Brain microvascular endothelial cell (primary cell): ENCODE measurements around the gene IPPK.

Experiments
- DNase-seq: peaks from one replicate; pipeline ENCODE4 v3.0.0-alpha.2; 2020
- H3K27ac ChIP-seq: fragments of 250-450 bp; sonication (Bioruptor Pico); 2 replicates; pipeline ENCODE4 v1.5.1; 2020; ENCODE audit warnings: mild to moderate bottlenecking, moderate library complexity
- H3K27me3 ChIP-seq: fragments of 250-450 bp; sonication (Bioruptor Pico); replicated peaks from 2 replicates; pipeline ENCODE4 v1.5.1; 2020; ENCODE audit warnings: mild to moderate bottlenecking
- H3K36me3 ChIP-seq: fragments of 250-450 bp; sonication (Bioruptor Pico); replicated peaks from 2 replicates; pipeline ENCODE4 v1.5.1; 2020; ENCODE audit warnings: mild to moderate bottlenecking
- H3K4me3 ChIP-seq: 2 replicates; pipeline ENCODE4 v1.5.1; 2011; ENCODE audit warnings: low read depth, mild to moderate bottlenecking, control low read depth, low read length, moderate library complexity
- in situ Hi-C: cut with HindIII; loops from 2 replicates; pipeline ENCODE4 v1.10.0; 2017; ENCODE audit warnings: low sequenced_read_pairs, low pct_ligation_motif_present
- TF ChIP-seq, protein P1 (sequence below): IDR thresholded peaks from 2 replicates; pipeline ENCODE4 v1.5.1; 2011; ENCODE audit warnings: low read depth, mild to moderate bottlenecking, moderate library complexity, low read length, control low read depth, inconsistent platforms; ENCODE audit errors: missing control alignments

The IPPK gene

DNA sequence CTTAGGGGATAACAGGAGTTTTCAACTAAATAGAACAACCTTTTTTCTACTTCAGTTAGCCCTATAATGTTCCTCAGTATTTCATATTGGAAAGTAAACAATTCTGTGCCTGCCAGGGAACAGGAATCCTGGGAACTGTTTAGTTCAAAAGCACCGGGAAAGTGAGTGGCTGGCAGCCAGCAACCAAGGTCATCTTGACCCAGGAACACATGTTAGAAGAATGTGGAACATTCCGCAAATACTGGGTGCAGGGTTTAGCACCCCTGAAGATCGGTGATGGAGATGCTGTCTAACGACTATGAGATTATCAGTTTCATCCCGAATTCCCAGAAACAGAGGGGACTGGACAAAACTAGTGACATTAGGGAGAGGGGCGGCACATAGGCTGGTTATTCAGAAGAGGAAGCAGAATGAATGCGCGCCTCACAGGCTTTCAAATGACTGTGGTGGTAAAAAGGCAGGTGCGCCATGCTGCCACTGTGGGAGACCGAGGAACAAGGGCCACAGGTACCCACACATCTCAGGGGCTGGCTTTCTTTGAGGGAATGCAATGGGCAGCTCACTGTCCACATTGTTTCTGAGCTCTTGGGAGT lies 51.2 kb downstream of the IPPK start:
- no peak overlapping the region for H3K27ac ChIP-seq
- TF ChIP-seq, protein P1, sequence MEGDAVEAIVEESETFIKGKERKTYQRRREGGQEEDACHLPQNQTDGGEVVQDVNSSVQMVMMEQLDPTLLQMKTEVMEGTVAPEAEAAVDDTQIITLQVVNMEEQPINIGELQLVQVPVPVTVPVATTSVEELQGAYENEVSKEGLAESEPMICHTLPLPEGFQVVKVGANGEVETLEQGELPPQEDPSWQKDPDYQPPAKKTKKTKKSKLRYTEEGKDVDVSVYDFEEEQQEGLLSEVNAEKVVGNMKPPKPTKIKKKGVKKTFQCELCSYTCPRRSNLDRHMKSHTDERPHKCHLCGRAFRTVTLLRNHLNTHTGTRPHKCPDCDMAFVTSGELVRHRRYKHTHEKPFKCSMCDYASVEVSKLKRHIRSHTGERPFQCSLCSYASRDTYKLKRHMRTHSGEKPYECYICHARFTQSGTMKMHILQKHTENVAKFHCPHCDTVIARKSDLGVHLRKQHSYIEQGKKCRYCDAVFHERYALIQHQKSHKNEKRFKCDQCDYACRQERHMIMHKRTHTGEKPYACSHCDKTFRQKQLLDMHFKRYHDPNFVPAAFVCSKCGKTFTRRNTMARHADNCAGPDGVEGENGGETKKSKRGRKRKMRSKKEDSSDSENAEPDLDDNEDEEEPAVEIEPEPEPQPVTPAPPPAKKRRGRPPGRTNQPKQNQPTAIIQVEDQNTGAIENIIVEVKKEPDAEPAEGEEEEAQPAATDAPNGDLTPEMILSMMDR: no peak
- H3K4me3 ChIP-seq: no peak overlapping the region
- DNase-seq: no peak
- H3K27me3 ChIP-seq: no peaks in the 10 kb centered on the region
- H3K36me3 ChIP-seq: peaks cover 55% of the 10 kb centered on the region
- in situ Hi-C loops: no loop called here

DNA sequence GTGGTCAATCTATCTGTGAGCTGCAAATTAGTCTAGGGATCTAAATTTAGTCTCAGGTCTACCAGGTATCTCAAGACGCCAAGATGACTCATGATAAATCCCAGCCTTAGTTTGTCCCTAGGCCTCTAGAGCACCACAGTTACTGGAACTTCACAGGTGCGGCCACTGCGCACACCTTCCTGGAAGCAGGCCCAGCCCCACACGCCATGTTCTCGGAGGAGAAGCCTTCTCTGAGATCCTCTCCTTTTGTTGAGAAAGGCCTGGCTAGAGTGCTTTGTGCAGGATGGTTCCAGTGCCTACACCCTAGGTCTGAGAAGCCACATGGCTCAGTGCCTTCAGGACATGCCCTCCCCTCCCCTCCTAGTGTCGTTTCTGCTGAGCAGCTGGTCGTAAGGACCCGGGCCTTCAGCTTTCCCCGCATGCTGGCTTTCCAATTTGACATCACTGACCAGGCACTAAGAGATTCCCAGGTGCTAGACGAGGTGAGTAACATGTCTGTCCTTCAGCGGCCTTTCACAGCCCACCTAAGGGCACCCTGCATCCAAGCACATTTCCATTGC lies 51.9 kb downstream of the IPPK start:
- no peak for DNase-seq
- TF ChIP-seq, protein P1: no peak
- Histone ChIP-seq H3K36me3 (peaks cover 55% of the 10 kb centered on the region), H3K27ac (no peak overlapping the region), H3K27me3 (no peaks in the 10 kb centered on the region), H3K4me3 (no peak overlapping the region)
- in situ Hi-C loops: no loop called here

DNA sequence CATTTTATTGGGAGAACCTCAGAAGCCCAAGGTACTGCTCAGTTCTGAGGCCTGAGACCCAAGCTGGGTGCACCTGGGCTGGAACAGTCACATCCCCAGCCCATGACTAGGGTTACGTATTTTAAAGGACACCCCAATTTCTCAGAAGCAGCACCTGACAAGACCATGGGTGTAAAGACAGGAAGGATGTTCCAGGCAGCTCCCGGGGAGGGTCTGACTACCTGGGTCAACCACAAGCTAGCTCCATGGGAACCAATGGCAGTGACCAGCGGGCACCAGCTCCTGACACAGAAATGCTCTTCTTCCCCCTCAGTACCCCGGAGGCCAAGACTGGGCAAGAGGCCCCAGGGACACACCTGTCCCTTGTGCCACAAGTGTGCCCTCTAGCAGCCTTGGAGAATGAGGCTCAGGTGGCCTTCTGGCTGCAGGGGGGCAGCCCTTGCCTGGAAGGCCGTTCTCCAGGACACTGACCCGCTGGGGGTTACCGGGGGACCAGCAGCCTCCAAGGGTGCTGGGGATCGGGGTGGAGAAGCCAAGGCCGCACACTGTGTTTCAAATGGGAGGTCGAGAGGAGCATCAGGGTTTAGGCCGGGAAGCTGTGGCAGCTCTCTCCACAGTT lies 52.6 kb downstream of the IPPK start:
- Histone ChIP-seq H3K4me3 (no peak overlapping the region), H3K27me3 (no peaks in the 10 kb centered on the region), H3K27ac (no peak overlapping the region), H3K36me3 (peaks cover 57% of the 10 kb centered on the region)
- no peak for DNase-seq
- TF ChIP-seq, protein P1: no peak
- in situ Hi-C loops: no loop called here

DNA sequence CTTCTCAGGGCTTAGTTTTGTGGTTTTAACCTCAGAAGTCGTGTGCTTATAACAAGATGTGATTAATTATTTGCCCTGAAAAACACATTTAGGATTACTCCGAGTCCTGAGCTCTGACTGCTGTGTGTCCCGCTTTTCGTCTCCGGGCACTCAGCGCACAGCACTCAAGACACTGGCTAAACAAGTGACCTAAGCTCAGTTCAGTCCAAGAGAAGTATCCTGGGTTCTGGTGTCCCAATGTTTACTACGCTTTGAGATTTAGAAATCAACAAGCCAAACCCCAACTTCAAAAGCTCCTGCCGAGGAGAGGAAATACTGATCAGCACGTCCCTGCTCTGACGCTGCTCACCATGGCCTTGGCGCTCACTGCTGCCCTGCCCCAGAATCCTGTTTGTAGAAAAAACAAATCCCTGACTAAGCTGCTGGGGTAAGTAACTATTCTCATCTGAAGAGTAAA lies 53.2 kb downstream of the IPPK start:
- in situ Hi-C loops: no loop called here
- TF ChIP-seq, protein P1: no peak
- peaks cover 61% of the 10 kb centered on the region for H3K36me3 ChIP-seq

DNA sequence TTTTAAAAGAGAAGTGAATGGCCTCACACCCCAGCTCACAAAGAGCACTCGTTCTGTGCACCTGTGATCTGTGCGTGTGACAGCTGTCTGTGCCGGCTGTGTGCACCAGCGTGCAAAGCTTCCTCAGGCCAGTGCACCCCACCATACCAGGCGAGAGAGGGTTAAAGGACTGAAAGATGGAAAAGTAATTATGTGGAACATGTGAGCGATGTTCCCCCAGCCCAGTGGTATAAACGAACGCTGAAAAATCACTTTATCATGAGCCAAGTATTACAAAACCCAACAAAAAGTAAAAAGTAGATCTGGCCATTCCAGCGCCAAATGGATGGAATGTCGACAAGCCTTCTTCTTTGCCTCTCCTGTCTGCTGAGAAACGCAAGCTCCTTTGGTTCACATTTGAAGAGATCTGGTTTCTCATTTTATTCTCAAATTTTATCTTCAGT lies 53.7 kb downstream of the IPPK start:
- no peak overlapping the region for H3K27ac ChIP-seq
- peaks cover 63% of the 10 kb centered on the region for H3K36me3 ChIP-seq
- H3K4me3 ChIP-seq: no peak overlapping the region
- no peak for DNase-seq
- TF ChIP-seq, protein P1: no peak
- in situ Hi-C loops: no loop called here
- H3K27me3 ChIP-seq: no peaks in the 10 kb centered on the region

More for the DNA sequence above, 53.2 kb downstream of the IPPK start:
- no peak for DNase-seq
- Histone ChIP-seq H3K27me3 (no peaks in the 10 kb centered on the region), H3K27ac (no peak overlapping the region), H3K4me3 (no peak overlapping the region)
